HUDEP-2 (cell line): ENCODE results near the gene MBD6.

Experiments used
- DNase-seq, 76 experiments: peaks; one replicate each; lab custom pipeline; 2025; ENCODE audit not compliant: unreplicated experiment in 76 of 76; lab: John Stamatoyannopoulos, UW

Gene MBD6

DNA sequence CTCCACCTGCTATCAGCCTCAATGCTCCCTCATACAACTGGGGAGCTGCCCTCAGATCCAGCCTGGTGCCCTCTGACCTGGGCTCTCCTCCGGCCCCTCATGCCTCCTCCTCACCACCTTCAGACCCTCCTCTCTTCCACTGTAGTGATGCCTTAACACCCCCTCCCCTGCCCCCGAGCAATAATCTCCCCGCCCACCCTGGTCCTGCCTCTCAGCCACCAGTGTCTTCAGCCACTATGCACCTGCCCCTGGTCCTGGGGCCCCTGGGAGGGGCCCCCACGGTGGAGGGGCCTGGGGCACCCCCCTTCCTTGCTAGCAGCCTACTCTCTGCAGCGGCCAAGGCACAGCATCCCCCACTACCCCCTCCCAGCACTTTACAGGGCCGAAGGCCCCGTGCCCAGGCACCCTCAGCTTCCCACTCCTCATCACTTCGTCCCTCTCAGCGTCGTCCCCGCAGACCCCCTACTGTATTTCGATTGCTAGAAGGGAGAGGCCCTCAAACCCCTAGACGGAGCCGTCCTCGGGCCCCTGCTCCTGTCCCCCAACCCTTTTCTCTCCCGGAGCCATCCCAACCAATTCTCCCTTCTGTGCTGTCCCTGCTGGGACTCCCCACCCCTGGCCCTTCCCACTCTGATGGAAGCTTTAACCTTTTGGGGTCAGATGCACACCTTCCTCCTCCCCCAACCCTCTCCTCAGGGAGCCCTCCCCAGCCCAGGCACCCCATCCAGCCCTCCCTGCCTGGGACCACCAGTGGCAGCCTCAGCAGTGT is 3.2 kb downstream of the MBD6 start:
- no peak for DNase-seq

DNA sequence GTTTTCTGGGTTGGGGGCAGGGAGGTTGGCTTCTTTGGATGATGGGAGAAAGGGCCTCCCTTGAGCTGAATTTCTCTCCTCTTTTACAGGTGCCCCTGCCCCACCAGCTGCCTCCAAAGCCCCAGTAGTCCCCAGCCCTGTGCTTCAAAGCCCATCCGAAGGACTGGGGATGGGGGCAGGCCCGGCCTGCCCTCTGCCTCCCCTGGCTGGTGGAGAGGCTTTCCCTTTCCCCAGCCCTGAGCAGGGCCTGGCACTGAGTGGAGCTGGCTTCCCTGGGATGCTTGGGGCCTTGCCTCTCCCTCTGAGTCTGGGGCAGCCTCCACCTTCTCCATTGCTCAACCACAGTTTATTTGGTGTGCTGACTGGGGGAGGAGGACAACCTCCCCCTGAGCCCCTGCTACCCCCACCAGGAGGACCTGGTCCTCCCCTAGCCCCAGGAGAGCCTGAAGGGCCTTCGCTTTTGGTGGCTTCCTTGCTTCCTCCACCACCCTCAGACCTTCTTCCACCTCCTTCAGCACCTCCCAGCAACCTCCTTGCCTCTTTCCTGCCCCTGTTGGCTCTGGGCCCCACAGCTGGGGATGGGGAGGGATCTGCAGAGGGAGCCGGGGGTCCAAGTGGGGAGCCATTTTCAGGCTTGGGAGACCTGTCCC is 4.0 kb downstream of the MBD6 start:
- DNase-seq, result no peak

DNA sequence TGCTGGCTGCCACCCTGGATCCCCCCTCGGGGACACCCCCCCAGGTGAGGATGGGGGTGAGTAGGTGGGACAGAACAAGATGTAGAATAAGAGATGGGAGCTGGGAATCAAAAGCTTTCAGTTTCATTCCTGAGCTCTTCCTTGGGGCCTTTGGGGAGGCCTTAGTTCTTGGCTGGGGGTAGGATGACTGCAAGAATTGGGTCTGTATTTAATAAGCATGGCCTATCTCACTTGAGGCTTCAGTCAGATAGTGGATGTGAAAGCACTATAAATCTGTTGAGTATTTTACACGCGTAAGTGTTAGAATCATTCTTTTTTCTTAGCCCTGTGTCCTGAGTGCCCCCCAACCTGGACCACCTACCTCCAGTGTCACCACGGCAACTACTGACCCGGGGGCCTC is 4.6 kb downstream of the MBD6 start:
- DNase-seq, result no peak

DNA sequence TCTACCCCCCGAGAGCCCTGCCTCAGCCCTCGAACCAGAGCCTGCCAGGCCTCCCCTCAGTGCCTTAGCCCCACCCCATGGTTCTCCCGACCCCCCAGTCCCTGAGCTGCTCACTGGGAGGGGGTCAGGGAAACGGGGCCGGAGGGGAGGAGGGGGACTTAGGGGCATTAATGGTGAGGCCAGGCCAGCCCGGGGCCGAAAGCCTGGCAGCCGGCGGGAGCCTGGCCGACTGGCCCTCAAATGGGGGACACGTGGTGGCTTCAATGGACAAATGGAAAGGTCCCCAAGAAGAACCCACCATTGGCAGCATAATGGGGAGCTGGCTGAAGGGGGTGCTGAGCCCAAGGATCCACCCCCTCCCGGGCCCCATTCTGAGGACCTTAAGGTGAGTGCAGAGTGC is 5.6 kb downstream of the MBD6 start:
- no peak for DNase-seq

DNA sequence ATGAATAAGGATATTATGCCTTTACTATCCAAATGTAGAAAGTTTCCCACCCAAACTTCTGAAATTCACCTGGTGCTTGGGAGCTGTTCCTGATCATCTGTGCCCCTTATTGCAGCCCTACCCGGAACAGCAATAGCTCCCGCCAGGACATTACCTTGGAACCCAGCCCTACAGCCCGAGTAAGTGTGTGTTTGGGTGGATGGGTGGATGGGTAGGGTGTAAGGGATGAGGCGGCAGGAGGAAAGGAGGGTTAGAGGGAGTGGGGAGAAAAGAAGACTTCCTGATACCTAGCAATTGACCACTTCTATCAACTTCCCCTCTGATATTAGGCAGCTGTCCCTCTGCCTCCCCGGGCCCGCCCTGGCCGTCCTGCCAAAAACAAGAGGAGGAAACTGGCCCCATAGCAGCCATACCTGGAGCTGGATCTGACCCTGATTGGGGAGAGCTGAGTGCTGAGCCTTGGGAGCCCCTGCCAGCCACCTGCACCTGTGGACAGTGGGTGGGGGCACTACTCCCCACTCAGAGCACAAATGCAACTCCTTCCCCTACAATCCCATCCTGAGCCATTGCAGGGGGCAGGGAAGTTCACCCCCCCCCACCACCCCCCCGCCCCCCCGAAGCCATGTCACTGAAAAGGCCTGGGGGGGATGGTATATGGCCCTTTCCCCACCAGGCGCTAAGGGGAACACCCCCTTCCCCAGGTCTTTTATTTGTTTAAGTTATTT is 6.4 kb downstream of the MBD6 start:
- no peak for DNase-seq

DNA sequence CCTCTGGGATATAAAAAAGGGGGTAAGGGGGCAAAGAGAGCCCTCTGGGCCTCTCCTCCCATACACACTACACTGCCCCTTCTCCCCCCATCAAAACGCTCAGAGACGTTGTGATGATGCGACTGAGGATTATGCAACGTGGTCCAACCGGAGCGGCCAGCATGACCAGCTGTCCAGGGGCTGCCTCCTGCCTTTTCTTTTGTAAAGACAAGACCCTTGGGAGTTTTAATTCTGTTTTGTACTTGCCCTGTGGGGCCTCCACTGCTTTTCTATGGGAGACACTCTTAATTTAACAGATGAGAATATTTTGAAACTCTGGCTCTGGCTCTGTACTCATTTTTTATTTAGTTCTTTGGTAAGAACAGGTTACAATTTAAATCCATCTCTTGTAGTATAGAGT is 7.2 kb downstream of the MBD6 start:
- DNase-seq, result no peak

DNA sequence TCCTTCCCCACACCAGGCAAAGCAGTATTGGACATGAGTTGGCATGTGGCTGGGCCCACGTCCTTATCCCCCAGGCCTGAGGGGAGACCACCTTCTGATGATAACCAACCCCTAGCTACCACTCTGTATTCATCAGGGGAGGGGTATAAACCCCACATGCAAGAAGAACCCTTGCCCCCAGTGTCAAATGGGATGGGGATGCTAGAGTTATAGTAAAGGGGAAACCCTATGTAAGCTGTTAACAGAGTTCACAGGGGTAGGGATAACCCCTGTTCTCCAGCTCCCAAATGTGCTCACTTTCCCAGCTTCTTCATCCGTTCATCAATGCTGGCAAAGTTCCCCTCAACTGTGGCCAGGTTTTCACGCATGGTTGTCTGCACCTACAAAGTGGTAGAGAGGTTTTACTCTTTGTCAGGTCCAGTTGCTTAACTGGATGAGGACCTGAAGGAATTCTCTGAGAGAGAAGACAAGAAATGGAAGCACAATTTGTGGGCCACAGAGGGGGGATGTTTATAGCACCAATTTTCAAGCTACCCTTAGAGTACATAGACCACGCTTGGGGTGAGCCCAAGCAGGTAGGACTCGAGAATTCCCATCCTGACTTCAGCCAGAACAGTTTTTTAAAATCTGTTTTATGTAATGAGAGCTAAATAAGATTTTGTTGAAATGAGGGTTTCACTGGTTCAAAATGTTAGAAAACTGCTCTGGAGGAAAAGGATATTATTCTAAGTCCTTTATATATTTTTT is 7.9 kb downstream of the MBD6 start:
- DNase-seq, result no peak

DNA sequence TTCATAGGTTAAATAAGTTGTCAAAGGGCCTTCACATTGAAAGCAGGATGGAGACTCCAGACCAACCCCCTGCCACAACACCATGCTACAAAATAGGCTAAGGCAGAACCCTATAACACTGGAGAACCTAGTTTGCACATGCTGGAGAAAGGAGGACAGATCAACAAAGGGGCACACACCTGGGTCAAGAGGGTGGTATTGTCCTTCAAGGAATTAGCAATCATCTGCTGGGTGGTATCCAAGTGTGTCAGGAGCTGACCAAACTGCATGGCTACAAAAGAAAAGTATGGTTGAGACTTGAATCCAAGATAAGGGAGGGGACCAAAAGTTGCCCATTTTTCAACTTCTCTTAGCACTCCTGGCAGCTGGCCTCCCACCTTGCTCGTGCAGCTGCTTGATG is 9.2 kb downstream of the MBD6 start:
- no peak for DNase-seq

DNA sequence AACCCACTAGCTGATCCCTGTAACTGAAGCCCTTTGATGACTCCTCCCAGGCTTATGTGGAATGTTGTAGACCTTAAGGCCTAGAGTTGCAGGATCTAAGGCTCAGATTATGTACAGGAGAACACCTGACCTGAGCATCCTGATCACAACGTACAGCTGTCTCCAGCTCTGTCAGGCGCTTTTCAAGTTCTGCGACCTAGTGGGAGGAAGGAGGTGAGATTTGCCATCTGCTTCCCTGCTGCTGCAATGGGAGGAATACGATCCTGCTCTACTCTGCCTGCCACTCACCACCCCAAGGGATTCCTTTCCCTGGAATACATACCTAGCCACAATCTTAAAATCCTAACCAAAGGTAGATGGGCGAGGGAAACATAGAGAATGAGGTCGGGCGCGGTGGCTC is 10.5 kb downstream of the MBD6 start:
- DNase-seq, result no peak

DNA sequence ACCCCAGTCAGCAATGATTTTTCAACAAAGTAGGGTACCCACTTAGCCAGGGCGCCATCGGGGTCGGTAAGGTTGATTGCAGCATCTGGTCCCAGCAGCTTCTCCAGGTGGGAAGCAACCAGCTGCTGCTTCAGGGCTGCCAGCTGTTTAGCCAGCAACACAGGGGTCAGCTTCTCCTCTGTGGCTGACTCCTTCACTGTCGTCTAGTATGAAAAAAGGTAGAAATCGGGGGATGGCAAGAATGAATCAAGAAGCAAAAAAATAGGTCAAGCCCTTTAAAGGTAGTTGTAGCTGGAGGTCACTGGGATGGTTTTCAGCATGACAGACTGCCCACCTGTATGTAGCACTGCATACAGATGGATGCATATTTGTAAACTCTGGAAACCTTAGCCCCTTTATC is 11.6 kb downstream of the MBD6 start:
- no peak for DNase-seq

DNA sequence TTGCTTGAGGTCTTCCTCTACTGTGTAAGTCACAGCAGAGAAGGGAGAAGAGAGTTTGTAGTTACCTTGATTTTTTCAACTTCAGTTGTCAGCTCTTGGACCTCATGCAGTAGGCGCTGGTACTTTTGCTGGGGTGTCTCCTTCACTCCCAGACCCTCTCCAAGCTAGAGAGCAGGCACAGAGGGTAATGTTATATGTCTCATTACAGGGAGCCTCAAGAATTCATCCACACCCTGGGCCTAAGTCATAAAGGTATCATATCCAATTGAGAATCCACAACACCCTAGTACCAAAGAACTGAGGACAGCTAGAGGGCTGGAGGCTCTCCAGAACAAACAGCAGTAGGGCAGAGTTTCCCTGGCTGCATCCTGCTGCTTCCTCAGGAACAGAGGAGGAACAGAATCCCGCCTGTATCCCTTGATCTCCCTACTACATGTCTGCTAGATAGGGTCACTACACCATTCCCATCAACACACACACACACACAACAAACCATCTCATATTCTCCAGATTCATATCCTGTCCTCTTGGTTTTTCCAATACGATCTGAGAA is 12.4 kb downstream of the MBD6 start:
- DNase-seq, result no peak

DNA sequence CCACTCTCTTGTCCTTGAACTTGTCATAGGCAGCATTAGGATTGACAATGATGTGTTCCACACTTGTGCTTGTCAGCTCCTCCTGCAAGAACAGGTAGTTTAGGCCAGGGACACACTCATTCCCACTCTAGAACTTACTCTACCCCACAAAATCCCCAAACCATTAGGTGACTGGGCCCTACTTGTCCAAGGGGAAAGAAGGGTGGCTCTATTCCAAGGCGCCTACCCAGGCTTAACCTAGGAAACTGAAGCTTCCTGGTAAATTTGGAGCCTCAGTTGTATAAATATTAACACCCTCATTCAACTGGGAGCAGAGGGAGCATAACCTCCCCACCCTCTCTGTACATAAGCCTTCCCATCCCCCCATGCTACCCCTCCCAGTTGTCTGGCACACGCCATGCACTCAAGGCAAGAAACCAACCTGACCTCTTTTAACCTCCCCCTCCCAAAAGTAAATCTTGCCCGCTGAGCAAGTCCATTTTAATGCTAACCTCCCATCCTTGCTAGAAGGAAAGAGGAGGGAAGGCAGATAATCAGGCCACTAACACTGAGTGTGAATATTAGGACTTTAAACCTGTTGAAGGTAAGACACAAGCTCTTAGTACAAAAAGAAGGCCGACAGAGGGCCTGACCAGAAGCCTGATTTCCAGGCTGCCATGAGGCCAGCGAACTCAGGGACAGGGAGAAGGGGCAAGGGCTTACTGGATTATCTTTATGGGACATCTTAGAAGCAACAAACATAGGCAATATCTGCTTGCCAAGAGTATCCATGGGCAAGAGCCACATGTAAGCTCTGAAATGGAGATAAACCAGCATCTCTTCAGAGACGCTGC is 13.4 kb downstream of the MBD6 start:
- no peak for DNase-seq

DNA sequence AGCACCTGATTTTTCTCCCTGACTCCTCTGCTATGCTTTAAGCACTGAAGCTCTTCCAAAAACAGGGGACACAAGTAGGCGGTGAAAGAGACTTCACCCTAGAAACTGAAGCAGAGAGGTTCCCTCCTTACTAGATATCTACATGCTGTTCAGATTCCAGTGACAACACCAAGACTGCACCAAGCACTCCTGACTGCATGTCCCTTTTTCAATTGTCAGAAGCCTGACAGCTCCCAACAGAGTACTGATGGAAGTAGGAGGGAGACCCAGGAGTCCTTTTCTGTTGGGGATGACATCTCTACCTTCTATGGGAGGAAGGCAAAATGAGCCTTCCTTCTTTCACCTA is 13.9 kb downstream of the MBD6 start:
- DNase-seq, result no peak

DNA sequence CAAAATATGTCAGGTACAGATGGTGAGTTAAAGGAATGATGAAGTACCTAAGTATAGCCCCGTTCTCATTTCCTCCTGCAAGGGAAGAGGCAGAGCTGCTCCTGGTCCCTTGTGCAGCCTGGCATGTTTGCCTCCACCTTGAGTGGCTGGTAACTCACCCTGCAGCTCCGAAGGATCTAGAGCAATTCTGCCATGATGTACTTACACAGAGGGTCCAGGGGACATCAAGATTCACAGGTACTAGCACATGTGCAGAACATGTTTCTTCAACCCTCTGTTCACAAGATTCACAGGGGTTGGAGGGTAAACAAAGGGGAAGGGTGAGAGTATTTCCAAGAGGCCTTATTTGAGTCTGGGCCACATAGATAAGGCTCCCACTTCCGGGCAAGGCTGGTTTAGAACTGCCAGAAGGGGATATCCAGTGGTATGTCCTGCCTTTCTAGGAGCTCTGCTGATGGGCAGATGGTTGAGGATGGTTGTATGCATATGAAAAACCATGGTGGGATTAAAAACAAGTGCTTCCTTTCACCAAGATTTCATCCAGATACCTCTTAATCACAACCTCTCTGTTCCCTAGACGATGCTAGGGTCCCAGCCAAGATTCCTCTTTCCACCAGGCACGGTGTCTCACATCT is 16.6 kb downstream of the MBD6 start:
- peak in 68 of 76 experiments; percentile 8 to 81 (median 52) for DNase-seq

DNA sequence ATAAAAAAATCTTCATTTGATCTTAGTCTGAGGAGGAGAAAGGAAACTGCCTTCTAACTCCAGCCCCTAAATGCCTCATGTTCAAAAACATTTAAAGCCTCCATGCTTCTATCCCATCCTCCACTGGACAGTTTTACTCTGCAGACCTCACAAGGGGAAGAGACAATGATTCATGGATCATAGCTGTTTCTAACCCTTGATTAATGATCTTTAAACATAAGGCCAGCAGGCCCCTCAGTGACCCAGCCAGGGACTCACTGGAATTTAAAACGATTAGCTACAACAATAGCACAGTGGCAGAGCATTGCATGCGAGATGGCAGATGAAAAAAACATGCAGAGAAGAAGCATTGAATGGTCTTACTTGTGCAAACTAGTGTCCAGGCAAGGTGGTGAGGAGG is 18.4 kb downstream of the MBD6 start:
- no peak for DNase-seq

DNA sequence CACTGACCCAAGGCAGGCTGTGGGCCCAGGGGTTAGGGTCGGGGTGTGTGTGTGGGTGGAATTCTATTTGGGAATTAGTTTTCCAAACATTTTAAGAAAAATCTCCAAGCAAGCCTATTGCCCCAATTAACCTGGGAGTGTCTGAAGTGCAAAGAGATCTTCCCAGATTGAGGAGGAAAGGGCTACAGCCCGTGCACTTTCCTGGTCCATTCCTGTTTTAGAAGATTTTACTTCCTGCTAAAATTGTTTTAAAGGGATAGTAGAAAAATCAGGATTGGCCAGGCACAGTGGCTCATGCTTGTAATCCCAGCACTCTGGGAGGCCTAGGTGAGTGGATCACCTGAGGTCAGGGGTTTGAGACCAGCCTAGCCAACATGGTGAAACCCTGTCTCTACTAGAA is 19.1 kb downstream of the MBD6 start:
- no peak for DNase-seq

DNA sequence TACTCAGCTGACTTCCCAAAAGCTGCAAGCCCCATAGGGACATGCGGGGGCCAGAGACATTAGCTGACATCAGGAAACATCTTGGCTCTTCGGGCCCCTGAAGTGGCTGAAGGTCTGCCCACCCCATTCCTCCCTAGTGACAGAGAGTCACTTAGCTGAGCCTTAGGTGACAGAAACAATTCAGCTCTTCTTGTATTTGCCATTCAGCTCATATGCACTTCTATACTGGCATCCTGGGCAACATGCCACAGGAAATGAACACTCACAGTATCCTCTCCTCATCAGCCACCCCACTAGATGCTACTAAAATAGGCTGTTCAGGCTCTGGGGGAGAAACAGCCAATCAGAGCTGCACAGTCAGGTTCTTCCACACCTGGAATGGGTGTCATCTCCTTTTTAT is 21.0 kb downstream of the MBD6 start:
- DNase-seq, result no peak

DNA sequence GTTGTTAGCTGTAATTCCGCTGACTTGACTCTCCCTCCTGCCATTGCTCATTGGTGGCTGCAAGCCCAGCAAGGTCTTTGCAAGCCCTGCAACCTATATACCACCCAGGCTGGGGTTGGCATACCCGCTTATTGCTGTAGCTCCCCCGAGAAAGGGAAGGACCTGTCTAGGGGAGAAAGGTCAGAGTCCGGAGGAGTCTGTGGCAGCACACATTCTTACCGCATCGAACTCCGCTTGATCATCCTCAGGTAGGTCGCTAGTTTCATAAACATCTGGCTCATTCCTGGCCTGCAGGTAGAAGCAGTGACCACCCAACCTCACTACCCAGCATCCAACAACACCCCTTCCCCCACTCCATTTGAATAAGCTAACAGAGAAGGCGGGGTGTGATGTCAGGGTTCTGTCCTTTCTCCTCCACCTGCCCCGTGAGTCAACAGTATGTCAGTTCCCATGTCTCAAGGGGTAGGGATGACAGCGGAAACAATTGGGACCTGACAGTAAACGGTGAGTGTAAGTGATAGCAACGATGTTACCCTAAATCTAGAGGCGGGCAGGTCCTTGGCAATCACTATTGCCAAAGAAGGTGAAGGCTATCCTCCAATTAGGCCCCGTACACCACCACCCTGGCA is 23.3 kb downstream of the MBD6 start:
- DNase-seq, result no peak
